WTC11 (cell line): ENCODE results near the gene SYNJ2. TPM values are rescaled to one million over a fixed set of nuclear protein-coding genes. Genes with fewer than 3 reads are reported as not detected.

Source experiments
- ATAC-seq: fragments of 200-7000 bp; cut with Tn5 transposase; 2 replicates; pipeline ENCODE4 v1.10.0; 2021; ENCODE audit warnings: mild to moderate bottlenecking, moderate library complexity
- CTCF ChIA-PET: fragments of 300-600 bp; sonication (Branson Sonifier 250); formaldehyde crosslinking; loops from one replicate; lab custom pipeline; 2021; ENCODE audit warnings: antibody characterized with exemption; lab: Charles Lee
- POLR2A ChIA-PET: fragments of 350-600 bp; sonication (Branson Sonifier 250); formaldehyde crosslinking; loops from one replicate; lab custom pipeline; 2021; ENCODE audit warnings: antibody characterized with exemption; lab: Charles Lee
- DNase-seq: peaks from one replicate; pipeline ENCODE4 v3.0.0; 2021; ENCODE audit warnings: low spot score
- H3K27ac Mint-ChIP-seq: 2 replicates; pipeline ENCODE4 v1.8.0; 2021; ENCODE audit warnings: mixed read lengths
- H3K27me3 Mint-ChIP-seq: 2 replicates; pipeline ENCODE4 v1.8.0; 2021; ENCODE audit warnings: low read depth, mild to moderate bottlenecking, moderate library complexity, mixed read lengths
- H3K36me3 Mint-ChIP-seq: 2 replicates; pipeline ENCODE4 v1.8.0; 2021; ENCODE audit warnings: mixed read lengths
- H3K4me1 Mint-ChIP-seq: 2 replicates; pipeline ENCODE4 v1.8.0; 2022; ENCODE audit warnings: mixed read lengths
- H3K4me3 Mint-ChIP-seq: 2 replicates; pipeline ENCODE4 v1.8.0; 2021; ENCODE audit warnings: mild to moderate bottlenecking, moderate library complexity, mixed read lengths
- H3K9me3 Mint-ChIP-seq: 2 replicates; pipeline ENCODE4 v1.8.0; 2021; ENCODE audit warnings: mixed read lengths
- CREM ChIP-seq: sonication (generic); formaldehyde crosslinking; IDR thresholded peaks from 2 replicates; pipeline ENCODE4 v1.8.1; 2022; ENCODE audit warnings: mild to moderate bottlenecking, missing genetic modification reagents, moderate library complexity
- ETV6 ChIP-seq: sonication (generic); formaldehyde crosslinking; IDR thresholded peaks from 2 replicates; pipeline ENCODE4 v1.8.1; 2022; ENCODE audit warnings: mild to moderate bottlenecking, missing genetic modification reagents
- FOXK1 ChIP-seq: sonication (generic); formaldehyde crosslinking; IDR thresholded peaks from 2 replicates; pipeline ENCODE4 v1.8.0; 2022; ENCODE audit warnings: mild to moderate bottlenecking, moderate library complexity, missing genetic modification reagents
- FOXP1 ChIP-seq: sonication (generic); formaldehyde crosslinking; IDR thresholded peaks from 2 replicates; pipeline ENCODE4 v1.8.0; 2022; ENCODE audit warnings: missing genetic modification reagents, mild to moderate bottlenecking, moderate library complexity, borderline replicate concordance
- GRHL2 ChIP-seq: fragments of 250-450 bp; sonication (Bioruptor Pico); IDR thresholded peaks from 2 replicates; pipeline ENCODE4 v1.8.0; 2022; ENCODE audit warnings: mild to moderate bottlenecking, moderate library complexity; ENCODE audit not compliant: insufficient replicate concordance, severe bottlenecking
- MYBL2 ChIP-seq: sonication (generic); formaldehyde crosslinking; IDR thresholded peaks from 2 replicates; pipeline ENCODE4 v1.8.1; 2023; ENCODE audit warnings: mild to moderate bottlenecking, moderate library complexity, missing genetic modification reagents
- NR2C2 ChIP-seq: sonication (generic); formaldehyde crosslinking; IDR thresholded peaks from 2 replicates; pipeline ENCODE4 v1.8.0; 2022; ENCODE audit warnings: mild to moderate bottlenecking, missing genetic modification reagents
- RORB ChIP-seq: fragments of 250-450 bp; sonication (Bioruptor Pico); IDR thresholded peaks from 2 replicates; pipeline ENCODE4 v1.9.0; 2021; ENCODE audit warnings: mild to moderate bottlenecking
- SMAD3 ChIP-seq: sonication (generic); formaldehyde crosslinking; IDR thresholded peaks from 2 replicates; pipeline ENCODE4 v1.8.0; 2022; ENCODE audit warnings: missing genetic modification reagents, mild to moderate bottlenecking, borderline replicate concordance
- SP1 ChIP-seq: sonication (generic); formaldehyde crosslinking; conservative IDR thresholded peaks from 2 replicates; pipeline ENCODE4 v1.8.1; 2022; ENCODE audit warnings: missing genetic modification reagents
- TCF7 ChIP-seq: sonication (generic); formaldehyde crosslinking; IDR thresholded peaks from 2 replicates; pipeline ENCODE4 v1.8.0; 2022; ENCODE audit warnings: mild to moderate bottlenecking, low read depth, missing genetic modification reagents, moderate library complexity
- TEAD4 ChIP-seq: sonication (generic); formaldehyde crosslinking; IDR thresholded peaks from 2 replicates; pipeline ENCODE4 v1.8.0; 2022; ENCODE audit warnings: mild to moderate bottlenecking, missing genetic modification reagents
- ZNF423 ChIP-seq: fragments of 250-450 bp; sonication (Bioruptor Pico); IDR thresholded peaks from 2 replicates; pipeline ENCODE4 v2.1.2; 2022; ENCODE audit warnings: mild to moderate bottlenecking, moderate library complexity
- total RNA-seq: library from RNA; stranded (reverse); gene quantifications from 3 replicates; pipeline ENCODE4 v1.2.3, GENCODE V29; 2021
- TF ChIP-seq, protein P1 (sequence below): sonication (generic); formaldehyde crosslinking; IDR thresholded peaks from 2 replicates; pipeline ENCODE4 v1.8.1; 2023; ENCODE audit warnings: mild to moderate bottlenecking, missing genetic modification reagents, moderate library complexity
- TF ChIP-seq, protein P2 (sequence below): fragments of 200-600 bp; IDR thresholded peaks from 2 replicates; pipeline ENCODE4 v1.8.0; 2022; ENCODE audit warnings: antibody characterized with exemption
- TF ChIP-seq, protein P3 (sequence below): sonication (generic); formaldehyde crosslinking; IDR thresholded peaks from 2 replicates; pipeline ENCODE4 v1.8.1; 2022; ENCODE audit warnings: mild to moderate bottlenecking, moderate library complexity, missing genetic modification reagents
- TF ChIP-seq, protein P4 (sequence below): fragments of 250-450 bp; sonication (Bioruptor Pico); IDR thresholded peaks from 2 replicates; pipeline ENCODE4 v1.8.0; 2021; ENCODE audit warnings: mild to moderate bottlenecking
- TF ChIP-seq, protein P5 (sequence below): sonication (generic); formaldehyde crosslinking; IDR thresholded peaks from 2 replicates; pipeline ENCODE4 v1.8.0; 2023; ENCODE audit warnings: mild to moderate bottlenecking, missing genetic modification reagents
- TF ChIP-seq, protein P6 (sequence below): sonication (generic); formaldehyde crosslinking; IDR thresholded peaks from 2 replicates; pipeline ENCODE4 v1.8.1; 2022; ENCODE audit warnings: low read depth, mild to moderate bottlenecking, moderate library complexity, missing genetic modification reagents, borderline replicate concordance
- TF ChIP-seq, protein P7 (sequence below): fragments of 250-450 bp; sonication (Bioruptor Pico); IDR thresholded peaks from 2 replicates; pipeline ENCODE4 v2.1.2; 2022; ENCODE audit warnings: mild to moderate bottlenecking, moderate library complexity
- TF ChIP-seq, protein P8 (sequence below): sonication (generic); formaldehyde crosslinking; IDR thresholded peaks from 2 replicates; pipeline ENCODE4 v1.8.1; 2023; ENCODE audit warnings: mild to moderate bottlenecking, missing genetic modification reagents

The SYNJ2 gene
- total RNA-seq, 1 experiment from 2014 or later: 15.3 TPM

DNA sequence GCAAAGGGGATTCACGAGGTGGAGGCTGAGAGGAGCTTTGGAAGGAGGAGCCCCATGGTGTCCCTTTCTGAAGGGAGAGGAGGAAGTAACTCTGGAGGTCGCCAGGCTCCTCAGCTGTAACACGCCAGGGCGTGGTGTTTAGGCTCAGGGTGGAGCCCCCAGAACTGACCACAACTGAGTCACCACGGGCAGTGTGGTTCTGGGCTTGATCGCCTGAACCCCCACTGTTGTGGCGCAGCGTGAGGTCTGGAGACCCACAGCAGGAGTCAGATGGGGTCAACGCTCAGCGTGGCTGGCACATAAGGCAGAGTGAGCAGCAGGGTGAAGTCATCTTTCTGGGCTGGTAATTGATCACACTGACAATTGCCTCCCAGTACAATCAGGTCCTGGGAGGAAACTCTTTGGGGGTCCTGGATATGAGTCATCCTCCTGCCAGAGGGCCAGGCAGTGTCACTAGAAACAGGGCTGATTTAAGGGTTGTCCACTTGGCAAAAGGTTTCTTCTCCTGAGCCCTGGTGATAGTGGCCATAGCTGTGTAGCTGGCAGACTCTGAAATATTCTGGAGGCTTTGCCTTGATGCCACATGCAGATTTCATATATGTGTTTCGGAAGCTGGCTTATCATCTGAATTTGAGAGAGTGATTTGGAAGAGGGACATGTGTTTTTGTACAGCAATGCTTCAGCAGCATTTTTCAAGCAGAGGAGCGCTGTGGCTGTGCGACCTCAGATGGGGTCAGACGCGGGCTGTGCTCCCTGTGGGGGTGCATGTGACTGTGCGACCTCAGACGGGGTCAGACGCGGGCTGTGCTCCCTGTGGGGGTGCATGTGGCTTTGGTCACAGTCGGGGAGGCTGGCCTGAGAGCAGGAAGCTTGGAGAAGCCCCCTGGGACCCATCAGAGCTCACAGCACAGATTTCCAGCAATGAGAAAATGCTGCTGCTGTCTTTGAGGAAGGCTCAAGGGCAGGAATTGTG is 50.0 kb downstream of the SYNJ2 start:
- Mint-ChIP-seq H3K36me3 (peaks cover 8% of the 10 kb centered on the region), H3K4me1 (peaks cover 21% of the 10 kb centered on the region), H3K4me3 (no peak overlapping the region), H3K27ac (peak overlapping the region; percentile 68), H3K9me3 (peaks cover 6% of the 10 kb centered on the region), H3K27me3 (no peaks in the 10 kb centered on the region)
- CTCF ChIA-PET: interaction anchor here (0.8 kb wide), 1 partner anchor 17 kb away, joined by 3 read pairs; no protein-coding TSS in a partner anchor
- TF ChIP-seq, protein P1, sequence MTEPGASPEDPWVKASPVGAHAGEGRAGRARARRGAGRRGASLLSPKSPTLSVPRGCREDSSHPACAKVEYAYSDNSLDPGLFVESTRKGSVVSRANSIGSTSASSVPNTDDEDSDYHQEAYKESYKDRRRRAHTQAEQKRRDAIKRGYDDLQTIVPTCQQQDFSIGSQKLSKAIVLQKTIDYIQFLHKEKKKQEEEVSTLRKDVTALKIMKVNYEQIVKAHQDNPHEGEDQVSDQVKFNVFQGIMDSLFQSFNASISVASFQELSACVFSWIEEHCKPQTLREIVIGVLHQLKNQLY (CRISPR knock-in tag): no peak
- TF ChIP-seq, protein P2, sequence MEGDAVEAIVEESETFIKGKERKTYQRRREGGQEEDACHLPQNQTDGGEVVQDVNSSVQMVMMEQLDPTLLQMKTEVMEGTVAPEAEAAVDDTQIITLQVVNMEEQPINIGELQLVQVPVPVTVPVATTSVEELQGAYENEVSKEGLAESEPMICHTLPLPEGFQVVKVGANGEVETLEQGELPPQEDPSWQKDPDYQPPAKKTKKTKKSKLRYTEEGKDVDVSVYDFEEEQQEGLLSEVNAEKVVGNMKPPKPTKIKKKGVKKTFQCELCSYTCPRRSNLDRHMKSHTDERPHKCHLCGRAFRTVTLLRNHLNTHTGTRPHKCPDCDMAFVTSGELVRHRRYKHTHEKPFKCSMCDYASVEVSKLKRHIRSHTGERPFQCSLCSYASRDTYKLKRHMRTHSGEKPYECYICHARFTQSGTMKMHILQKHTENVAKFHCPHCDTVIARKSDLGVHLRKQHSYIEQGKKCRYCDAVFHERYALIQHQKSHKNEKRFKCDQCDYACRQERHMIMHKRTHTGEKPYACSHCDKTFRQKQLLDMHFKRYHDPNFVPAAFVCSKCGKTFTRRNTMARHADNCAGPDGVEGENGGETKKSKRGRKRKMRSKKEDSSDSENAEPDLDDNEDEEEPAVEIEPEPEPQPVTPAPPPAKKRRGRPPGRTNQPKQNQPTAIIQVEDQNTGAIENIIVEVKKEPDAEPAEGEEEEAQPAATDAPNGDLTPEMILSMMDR: no peak
- TF ChIP-seq, protein P3, sequence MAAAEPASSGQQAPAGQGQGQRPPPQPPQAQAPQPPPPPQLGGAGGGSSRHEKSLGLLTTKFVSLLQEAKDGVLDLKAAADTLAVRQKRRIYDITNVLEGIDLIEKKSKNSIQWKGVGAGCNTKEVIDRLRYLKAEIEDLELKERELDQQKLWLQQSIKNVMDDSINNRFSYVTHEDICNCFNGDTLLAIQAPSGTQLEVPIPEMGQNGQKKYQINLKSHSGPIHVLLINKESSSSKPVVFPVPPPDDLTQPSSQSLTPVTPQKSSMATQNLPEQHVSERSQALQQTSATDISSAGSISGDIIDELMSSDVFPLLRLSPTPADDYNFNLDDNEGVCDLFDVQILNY: no peak
- TF ChIP-seq FOXK1 (no peak), TCF7 (no peak), FOXP1 (CRISPR knock-in tag) (no peak)
- POLR2A ChIA-PET: no interaction called here
- DNase-seq (no peak), ATAC-seq (no peak; the same call in 1 of the 2 replicates)

DNA sequence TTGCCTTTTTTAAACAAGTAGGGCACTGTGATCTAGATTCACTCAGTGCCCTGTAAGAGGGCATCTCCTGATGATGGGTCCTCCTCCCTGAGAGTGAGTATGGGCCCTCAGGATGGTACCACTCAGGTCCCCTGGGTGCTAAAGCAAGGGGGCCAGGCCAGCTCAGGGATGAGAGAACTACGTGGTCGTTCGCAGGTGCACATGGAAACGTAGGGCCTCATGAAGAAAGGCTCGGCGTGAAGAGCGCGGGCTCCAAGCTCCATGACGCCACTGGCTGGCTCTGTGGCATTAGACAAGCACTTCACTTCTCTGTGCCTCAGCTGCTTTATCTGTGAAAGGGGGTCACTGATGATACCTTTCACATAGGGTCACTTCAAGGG is 50.7 kb downstream of the SYNJ2 start:
- POLR2A ChIA-PET: no interaction called here
- CTCF ChIA-PET: no interaction called here
- ATAC-seq (no peak), DNase-seq (no peak)
- Mint-ChIP-seq H3K9me3 (peaks cover 6% of the 10 kb centered on the region), H3K4me3 (no peak overlapping the region), H3K27me3 (no peaks in the 10 kb centered on the region), H3K36me3 (peaks cover 8% of the 10 kb centered on the region), H3K4me1 (peaks cover 14% of the 10 kb centered on the region), H3K27ac (no peak overlapping the region)
- TF ChIP-seq ETV6 (CRISPR knock-in tag): no peak
- TF ChIP-seq NR2C2 (CRISPR knock-in tag): no peak
- no peak for TF ChIP-seq MYBL2 (CRISPR knock-in tag)
- no peak for TF ChIP-seq FOXP1 (CRISPR knock-in tag)
- no peak for TF ChIP-seq CREM
- TF ChIP-seq, protein P4, sequence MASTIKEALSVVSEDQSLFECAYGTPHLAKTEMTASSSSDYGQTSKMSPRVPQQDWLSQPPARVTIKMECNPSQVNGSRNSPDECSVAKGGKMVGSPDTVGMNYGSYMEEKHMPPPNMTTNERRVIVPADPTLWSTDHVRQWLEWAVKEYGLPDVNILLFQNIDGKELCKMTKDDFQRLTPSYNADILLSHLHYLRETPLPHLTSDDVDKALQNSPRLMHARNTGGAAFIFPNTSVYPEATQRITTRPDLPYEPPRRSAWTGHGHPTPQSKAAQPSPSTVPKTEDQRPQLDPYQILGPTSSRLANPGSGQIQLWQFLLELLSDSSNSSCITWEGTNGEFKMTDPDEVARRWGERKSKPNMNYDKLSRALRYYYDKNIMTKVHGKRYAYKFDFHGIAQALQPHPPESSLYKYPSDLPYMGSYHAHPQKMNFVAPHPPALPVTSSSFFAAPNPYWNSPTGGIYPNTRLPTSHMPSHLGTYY: no peak
- TF ChIP-seq, protein P5, sequence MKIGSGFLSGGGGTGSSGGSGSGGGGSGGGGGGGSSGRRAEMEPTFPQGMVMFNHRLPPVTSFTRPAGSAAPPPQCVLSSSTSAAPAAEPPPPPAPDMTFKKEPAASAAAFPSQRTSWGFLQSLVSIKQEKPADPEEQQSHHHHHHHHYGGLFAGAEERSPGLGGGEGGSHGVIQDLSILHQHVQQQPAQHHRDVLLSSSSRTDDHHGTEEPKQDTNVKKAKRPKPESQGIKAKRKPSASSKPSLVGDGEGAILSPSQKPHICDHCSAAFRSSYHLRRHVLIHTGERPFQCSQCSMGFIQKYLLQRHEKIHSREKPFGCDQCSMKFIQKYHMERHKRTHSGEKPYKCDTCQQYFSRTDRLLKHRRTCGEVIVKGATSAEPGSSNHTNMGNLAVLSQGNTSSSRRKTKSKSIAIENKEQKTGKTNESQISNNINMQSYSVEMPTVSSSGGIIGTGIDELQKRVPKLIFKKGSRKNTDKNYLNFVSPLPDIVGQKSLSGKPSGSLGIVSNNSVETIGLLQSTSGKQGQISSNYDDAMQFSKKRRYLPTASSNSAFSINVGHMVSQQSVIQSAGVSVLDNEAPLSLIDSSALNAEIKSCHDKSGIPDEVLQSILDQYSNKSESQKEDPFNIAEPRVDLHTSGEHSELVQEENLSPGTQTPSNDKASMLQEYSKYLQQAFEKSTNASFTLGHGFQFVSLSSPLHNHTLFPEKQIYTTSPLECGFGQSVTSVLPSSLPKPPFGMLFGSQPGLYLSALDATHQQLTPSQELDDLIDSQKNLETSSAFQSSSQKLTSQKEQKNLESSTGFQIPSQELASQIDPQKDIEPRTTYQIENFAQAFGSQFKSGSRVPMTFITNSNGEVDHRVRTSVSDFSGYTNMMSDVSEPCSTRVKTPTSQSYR (CRISPR knock-in tag): no peak
- no peak for TF ChIP-seq TEAD4 (CRISPR knock-in tag)
- TF ChIP-seq, protein P3: no peak
- no peak for TF ChIP-seq SP1 (CRISPR knock-in tag)
- TF ChIP-seq, protein P6, sequence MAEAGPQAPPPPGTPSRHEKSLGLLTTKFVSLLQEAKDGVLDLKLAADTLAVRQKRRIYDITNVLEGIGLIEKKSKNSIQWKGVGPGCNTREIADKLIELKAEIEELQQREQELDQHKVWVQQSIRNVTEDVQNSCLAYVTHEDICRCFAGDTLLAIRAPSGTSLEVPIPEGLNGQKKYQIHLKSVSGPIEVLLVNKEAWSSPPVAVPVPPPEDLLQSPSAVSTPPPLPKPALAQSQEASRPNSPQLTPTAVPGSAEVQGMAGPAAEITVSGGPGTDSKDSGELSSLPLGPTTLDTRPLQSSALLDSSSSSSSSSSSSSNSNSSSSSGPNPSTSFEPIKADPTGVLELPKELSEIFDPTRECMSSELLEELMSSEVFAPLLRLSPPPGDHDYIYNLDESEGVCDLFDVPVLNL: no peak
- TF ChIP-seq SMAD3 (CRISPR knock-in tag): no peak
- TF ChIP-seq, protein P7, sequence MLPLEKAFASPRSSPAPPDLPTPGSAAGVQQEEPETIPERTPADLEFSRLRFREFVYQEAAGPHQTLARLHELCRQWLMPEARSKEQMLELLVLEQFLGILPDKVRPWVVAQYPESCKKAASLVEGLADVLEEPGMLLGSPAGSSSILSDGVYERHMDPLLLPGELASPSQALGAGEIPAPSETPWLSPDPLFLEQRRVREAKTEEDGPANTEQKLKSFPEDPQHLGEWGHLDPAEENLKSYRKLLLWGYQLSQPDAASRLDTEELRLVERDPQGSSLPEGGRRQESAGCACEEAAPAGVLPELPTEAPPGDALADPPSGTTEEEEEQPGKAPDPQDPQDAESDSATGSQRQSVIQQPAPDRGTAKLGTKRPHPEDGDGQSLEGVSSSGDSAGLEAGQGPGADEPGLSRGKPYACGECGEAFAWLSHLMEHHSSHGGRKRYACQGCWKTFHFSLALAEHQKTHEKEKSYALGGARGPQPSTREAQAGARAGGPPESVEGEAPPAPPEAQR (CRISPR knock-in tag): no peak
- TF ChIP-seq ZNF423 (CRISPR knock-in tag): no peak
- no peak for TF ChIP-seq RORB (CRISPR knock-in tag)
- TF ChIP-seq, protein P8, sequence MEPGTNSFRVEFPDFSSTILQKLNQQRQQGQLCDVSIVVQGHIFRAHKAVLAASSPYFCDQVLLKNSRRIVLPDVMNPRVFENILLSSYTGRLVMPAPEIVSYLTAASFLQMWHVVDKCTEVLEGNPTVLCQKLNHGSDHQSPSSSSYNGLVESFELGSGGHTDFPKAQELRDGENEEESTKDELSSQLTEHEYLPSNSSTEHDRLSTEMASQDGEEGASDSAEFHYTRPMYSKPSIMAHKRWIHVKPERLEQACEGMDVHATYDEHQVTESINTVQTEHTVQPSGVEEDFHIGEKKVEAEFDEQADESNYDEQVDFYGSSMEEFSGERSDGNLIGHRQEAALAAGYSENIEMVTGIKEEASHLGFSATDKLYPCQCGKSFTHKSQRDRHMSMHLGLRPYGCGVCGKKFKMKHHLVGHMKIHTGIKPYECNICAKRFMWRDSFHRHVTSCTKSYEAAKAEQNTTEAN: no peak
- TF ChIP-seq GRHL2 (CRISPR knock-in tag): no peak
